ENCODE measurements around the gene LONP2.
"Not testable (repeated sequence)": the region's sequence is repeated elsewhere in the genome, so short reads cannot be mapped to it uniquely, and the experiment has no call there.

Gene LONP2

GRCh38 chr16:48395375-48395774 lies 151.3 kb downstream of the LONP2 start:
- DNase-seq (ENCODE audit: low read depth): no peak

DNA sequence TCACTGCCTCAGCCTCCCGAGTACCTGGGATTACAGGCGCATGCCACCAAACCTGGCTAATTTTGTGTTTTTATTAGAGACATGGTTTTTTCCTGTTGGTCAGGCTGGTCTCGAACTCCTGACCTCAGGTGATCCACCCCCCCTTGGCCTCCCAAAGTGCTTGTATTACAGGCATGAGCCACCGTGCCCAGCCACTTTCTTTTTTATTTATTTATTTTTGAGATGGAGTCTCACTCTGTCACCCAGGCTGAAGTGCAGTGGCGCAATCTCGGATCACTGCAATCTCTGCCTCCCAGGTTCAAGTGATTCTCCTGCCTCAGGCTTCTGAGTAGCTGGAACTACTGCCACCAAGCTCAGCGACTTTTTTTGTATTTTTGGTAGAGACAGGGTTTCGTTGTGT lies 158.4 kb downstream of the LONP2 start:
- DNase-seq (ENCODE audit: low read depth): not testable (repeated sequence)

- DNase-seq (ENCODE audit: low read depth): no peak
These were observed 161.1 kb downstream of the LONP2 start for GRCh38 chr16:48405153-48405552.

GRCh38 chr16:48405907-48406306 lies 161.8 kb downstream of the LONP2 start:
- DNase-seq (ENCODE audit: low read depth): no peak
